GM12878 (cell line): ENCODE results near the gene TMEM171. TPM values are rescaled to one million over a fixed set of nuclear protein-coding genes. Genes with fewer than 3 reads are reported as not detected.

Source experiments
- ATAC-seq: fragments of 200-7000 bp; cut with Tn5 transposase; 3 replicates; pipeline ENCODE4 v1.9.1; 2020; ENCODE audit warnings: mild to moderate bottlenecking, moderate library complexity
- BruUV-seq: library from RNA; stranded (reverse); fragments of 400-500 nt; replicated peaks from 2 replicates; lab custom pipeline; 2021; lab: Mats Ljungman, UMichigan
- CTCF ChIA-PET: fragments of 300-600 bp; sonication (Branson Sonifier 250); formaldehyde crosslinking; extraction: SDS; loops from one replicate; lab custom pipeline; 2021; ENCODE audit warnings: inconsistent platforms; lab: Yijun Ruan, JAX
- POLR2A ChIA-PET: fragments of 350-600 bp; formaldehyde crosslinking; extraction: SDS; loops from one replicate; lab custom pipeline; 2021; ENCODE audit warnings: inconsistent platforms; lab: Charles Lee
- RAD21 ChIA-PET: fragments of 300-600 bp; sonication (Branson Sonifier 250); formaldehyde crosslinking; loops from one replicate; lab custom pipeline; 2023; ENCODE audit warnings: antibody characterized with exemption; ENCODE audit not compliant: unreplicated experiment; lab: Charles Lee
- SMC1A ChIA-PET: fragments of 300-600 bp; sonication (Branson Sonifier 250); formaldehyde crosslinking; loops from one replicate; lab custom pipeline; 2023; ENCODE audit not compliant: unreplicated experiment, uncharacterized antibody; lab: Charles Lee
- DNase-seq: peaks from one replicate; pipeline ENCODE4 v3.0.0-alpha.2; 2011; ENCODE audit warnings: low read depth, low spot score
- FAIRE-seq: peaks from 3 replicates; lab custom pipeline; 2011; peaks lifted over from hg19 to GRCh38; lab: Jason Lieb, UNC
- H2AFZ ChIP-seq: 2 replicates; pipeline ENCODE4 v1.6.0; 2011; ENCODE audit warnings: low read depth, low read length, control low read depth; ENCODE audit not compliant: control insufficient read depth
- H3K27ac ChIP-seq: 2 replicates; pipeline ENCODE4 v1.5.1; 2011; ENCODE audit warnings: control low read depth; ENCODE audit not compliant: control insufficient read depth, insufficient read depth
- H3K27me3 ChIP-seq, 2 experiments: replicated peaks in 1 of 2; 2 replicates each; pipeline versions ENCODE4 v1.6.0 to v1.6.1; 2011; ENCODE audit warnings: low read length in 1 of 2; ENCODE audit not compliant: control insufficient read depth in 2 of 2, insufficient read depth in 2 of 2
- H3K36me3 ChIP-seq, 2 experiments: 2 replicates each; pipeline ENCODE4 v1.5.1; 2011; ENCODE audit warnings: low read length in 1 of 2; ENCODE audit not compliant: control insufficient read depth in 2 of 2, insufficient read depth in 2 of 2
- H3K4me1 ChIP-seq: 2 replicates; pipeline ENCODE4 v1.6.1; 2011; ENCODE audit warnings: mild to moderate bottlenecking, low read length, moderate library complexity, mixed read lengths; ENCODE audit not compliant: control insufficient read depth, insufficient read depth
- H3K4me2 ChIP-seq: 2 replicates; pipeline ENCODE4 v1.6.0; 2011; ENCODE audit warnings: control low read depth; ENCODE audit not compliant: control insufficient read depth, insufficient read depth
- H3K4me3 ChIP-seq: fragments of 200-600 bp; sonication (generic); 2 replicates; pipeline ENCODE4 v1.5.1; 2016
- H3K79me2 ChIP-seq: 2 replicates; pipeline ENCODE4 v1.6.0; 2011; ENCODE audit warnings: low read length; ENCODE audit not compliant: control insufficient read depth, insufficient read depth
- H3K9ac ChIP-seq: 2 replicates; pipeline ENCODE4 v1.8.0; 2011; ENCODE audit warnings: low read length, control low read depth, mixed read lengths; ENCODE audit not compliant: control insufficient read depth, insufficient read depth
- H3K9me3 ChIP-seq: replicated peaks from 3 replicates; pipeline ENCODE4 v1.5.1; 2011; ENCODE audit warnings: mild to moderate bottlenecking, low read length; ENCODE audit not compliant: control insufficient read depth, insufficient read depth
- H4K20me1 ChIP-seq: 2 replicates; pipeline ENCODE4 v1.6.0; 2011; ENCODE audit not compliant: control insufficient read depth, insufficient read depth
- CBX5 ChIP-seq: sonication (generic); IDR thresholded peaks from 2 replicates; pipeline ENCODE4 v1.6.1; 2016; ENCODE audit warnings: low read depth, moderate library complexity, mild to moderate bottlenecking, inconsistent platforms
- IKZF2 ChIP-seq, 2 experiments: fragments of 450-650 bp; IDR thresholded peaks; 2 replicates each; pipeline ENCODE4 v1.6.1; 2017; ENCODE audit warnings: mild to moderate bottlenecking in 2 of 2, moderate library complexity in 2 of 2
- LARP7 ChIP-seq: fragments of 450-650 bp; IDR thresholded peaks from 2 replicates; pipeline ENCODE4 v1.6.1; 2017; ENCODE audit warnings: mild to moderate bottlenecking
- MXI1 ChIP-seq: fragments of 150-350 bp; IDR thresholded peaks from 2 replicates; pipeline ENCODE4 v1.6.1; 2011; ENCODE audit warnings: low read depth, mild to moderate bottlenecking, inconsistent platforms, low read length, improper control_type of control experiment
- POLR2A ChIP-seq: IDR thresholded peaks from 2 replicates; pipeline ENCODE4 v1.6.1; 2011; ENCODE audit warnings: low read depth, mild to moderate bottlenecking, low read length
- RBBP5 ChIP-seq: fragments of 200-600 bp; sonication (generic); conservative IDR thresholded peaks from 2 replicates; pipeline ENCODE4 v1.6.1; 2016
- SMARCA5 ChIP-seq: fragments of 450-650 bp; IDR thresholded peaks from 2 replicates; pipeline ENCODE4 v1.6.1; 2017; ENCODE audit warnings: mild to moderate bottlenecking
- TBL1XR1 ChIP-seq: IDR thresholded peaks from 2 replicates; pipeline ENCODE4 v1.6.1; 2012; ENCODE audit warnings: low read depth, low read length, improper control_type of control experiment
- WGBS: methylation state at CpG from one replicate; pipeline ENCODE4 v1.1.6; 2016; ENCODE audit warnings: low lambda C conversion rate; ENCODE audit not compliant: insufficient replicate concordance, insufficient coverage; ENCODE audit errors: missing lambda C conversion rate; 5-methylcytosine and 5-hydroxymethylcytosine counted together
- in situ Hi-C: fragments of 300-500 bp; cut with MboI; formaldehyde crosslinking; loops from 9 replicates; pipeline ENCODE4 v1.14.3; 2018; ENCODE audit warnings: mixed read lengths
- intact Hi-C: fragments of 100-400 bp; cut with micrococcal nuclease; formaldehyde crosslinking; loops from one replicate; pipeline ENCODE4 v1.14.2; 2022; ENCODE audit not compliant: unreplicated experiment
- polyA plus RNA-seq, 11 experiments: library from polyadenylated mRNA; depleted of rRNA in 4 of 11; unstranded in 6 of 11; stranded (reverse) in 5 of 11; fragments of >200 nt; fragmentation: Nextera tagmentation in 4 of 11; fragmentation: Illumina TruSeq in 1 of 11; extraction: Ambion mirVana in 4 of 11; extraction: Trizol in 1 of 11; gene quantifications; 1 replicate in 1 of 11; 2 replicates in 10 of 11; pipeline versions ENCODE4 v1.2.1 to v1.2.3, GENCODE V29; 2011 to 2016; ENCODE audit warnings: inconsistent platforms in 2 of 11, missing spikeins in 2 of 11, low read depth in 1 of 11
- total RNA-seq, 4 experiments: library from RNA; depleted of rRNA in 3 of 4; stranded (reverse); fragments of >200 nt in 3 of 4; fragmentation: Illumina TruSeq in 1 of 4; extraction: Trizol in 1 of 4; gene quantifications; 2 replicates each; pipeline versions ENCODE4 v1.2.1 to v1.2.3, GENCODE V29; 2013 to 2021
- TF ChIP-seq, protein P1 (sequence below): IDR thresholded peaks from 2 replicates; pipeline ENCODE4 v1.6.1; 2011; ENCODE audit warnings: mild to moderate bottlenecking, low read depth, low read length, moderate library complexity; ENCODE audit not compliant: insufficient replicate concordance

The TMEM171 gene
- total and polyA plus RNA-seq, 10 of the 15 experiments (the other 5 are each of a cell fraction or from before 2014, with no cell fraction given), result not detected

DNA sequence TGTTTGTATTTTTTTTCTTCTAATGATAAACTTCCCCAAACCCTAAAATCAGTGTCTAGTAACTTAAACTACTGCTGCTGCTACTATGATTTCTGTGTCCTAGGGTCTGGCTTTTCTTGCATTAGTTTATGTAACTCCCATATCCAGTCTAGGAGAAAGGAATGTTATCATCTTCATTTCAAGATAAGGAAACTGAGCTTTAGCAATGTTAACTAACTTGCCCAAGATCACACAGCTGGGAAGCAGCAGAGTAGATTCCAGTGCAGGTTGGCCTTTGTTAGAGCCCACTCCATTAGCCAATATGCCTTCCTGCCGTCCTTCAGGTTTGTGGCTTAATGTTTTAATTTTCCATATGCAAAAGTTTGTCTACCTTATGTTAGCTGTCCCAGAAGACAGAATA is 10.4 kb downstream of the TMEM171 start:
- no TSS peak for BruUV-seq
- Histone ChIP-seq H3K36me3 (no peaks in the 10 kb centered on the region), H3K27ac (no peak overlapping the region), H3K4me2 (no peak overlapping the region), H3K27me3 (0 out of 4 replicates have a peak, but pooled peaks cover 0 to 2% of the 10 kb centered on the region in 2 experiments), H3K79me2 (no peaks in the 10 kb centered on the region), H4K20me1 (no peaks in the 10 kb centered on the region), H3K9ac (no peak overlapping the region), H2AFZ (no peak overlapping the region), H3K4me1 (no peaks in the 10 kb centered on the region)
- ChIA-PET CTCF (interaction anchor here (0.6 kb wide), 1 partner anchor 36 kb away, joined by 7 read pairs; no protein-coding TSS in a partner anchor), SMC1A (no interaction called here), POLR2A (no interaction called here), RAD21 (no interaction called here)
- DNase-seq, result no peak
- no peak for ATAC-seq
- intact Hi-C loops (no loop called here), in situ Hi-C loops (no loop called here)
- no peak for FAIRE-seq
- TF ChIP-seq SMARCA5 (no peak), LARP7 (no peak), TBL1XR1 (no peak), CBX5 (no peak), MXI1 (no peak), IKZF2 (IDR thresholded peaks at IDR 0.05) (no peak), POLR2A (no peak), RBBP5 (no peak)
- TF ChIP-seq, protein P1, sequence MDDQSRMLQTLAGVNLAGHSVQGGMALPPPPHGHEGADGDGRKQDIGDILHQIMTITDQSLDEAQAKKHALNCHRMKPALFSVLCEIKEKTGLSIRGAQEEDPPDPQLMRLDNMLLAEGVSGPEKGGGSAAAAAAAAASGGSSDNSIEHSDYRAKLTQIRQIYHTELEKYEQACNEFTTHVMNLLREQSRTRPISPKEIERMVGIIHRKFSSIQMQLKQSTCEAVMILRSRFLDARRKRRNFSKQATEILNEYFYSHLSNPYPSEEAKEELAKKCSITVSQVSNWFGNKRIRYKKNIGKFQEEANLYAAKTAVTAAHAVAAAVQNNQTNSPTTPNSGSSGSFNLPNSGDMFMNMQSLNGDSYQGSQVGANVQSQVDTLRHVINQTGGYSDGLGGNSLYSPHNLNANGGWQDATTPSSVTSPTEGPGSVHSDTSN, result no peak
- TF ChIP-seq, all 136 proteins: peak for 0
- no peak overlapping the region for H3K4me3 ChIP-seq
- WGBS, result 42% methylated on average over 1 of the region's 1 CpG
- H3K9me3 ChIP-seq, result no peaks in the 10 kb centered on the region
